HEK293T (cell line): ENCODE results near the gene PHF1.

Source experiments
- CTCF ChIA-PET: fragments of 350-600 bp; formaldehyde crosslinking; extraction: SDS; loops from one replicate; lab custom pipeline; 2021; ENCODE audit warnings: antibody characterized with exemption, inconsistent platforms; lab: Yijun Ruan, JAX
- POLR2A ChIA-PET: fragments of 350-600 bp; formaldehyde crosslinking; extraction: SDS; loops from one replicate; lab custom pipeline; 2020; ENCODE audit warnings: antibody characterized with exemption, inconsistent platforms; lab: Yijun Ruan, JAX
- DNase-seq: peaks from one replicate; pipeline ENCODE4 v3.0.0; 2012; ENCODE audit warnings: mixed read lengths; ENCODE audit errors: extremely low spot score
- ARNT ChIP-seq: fragments of 450-650 bp; IDR thresholded peaks from 2 replicates; pipeline ENCODE4 v1.6.1; 2017; ENCODE audit warnings: mild to moderate bottlenecking
- BHLHE40 ChIP-seq: fragments of 450-650 bp; IDR thresholded peaks from 2 replicates; pipeline ENCODE4 v1.6.1; 2016; ENCODE audit warnings: mild to moderate bottlenecking, moderate library complexity, borderline replicate concordance
- CTBP1 ChIP-seq: fragments of 450-650 bp; IDR thresholded peaks from 2 replicates; pipeline ENCODE4 v1.6.1; 2016; ENCODE audit warnings: borderline replicate concordance
- ELF4 ChIP-seq: fragments of 450-650 bp; IDR thresholded peaks from 2 replicates; pipeline ENCODE4 v1.6.1; 2017; ENCODE audit warnings: antibody characterized with exemption
- FOXA1 ChIP-seq: fragments of 450-650 bp; IDR thresholded peaks from 2 replicates; pipeline ENCODE4 v1.6.1; 2016; ENCODE audit warnings: mild to moderate bottlenecking
- FOXK2 ChIP-seq: fragments of 450-650 bp; IDR thresholded peaks from 2 replicates; pipeline ENCODE4 v1.6.1; 2016; ENCODE audit warnings: mild to moderate bottlenecking
- FOXM1 ChIP-seq: fragments of 450-650 bp; IDR thresholded peaks from 2 replicates; pipeline ENCODE4 v1.6.1; 2017; ENCODE audit warnings: mild to moderate bottlenecking, borderline replicate concordance
- HDGF ChIP-seq: fragments of 450-650 bp; IDR thresholded peaks from 2 replicates; pipeline ENCODE4 v1.6.1; 2017; ENCODE audit warnings: antibody characterized with exemption, borderline replicate concordance
- L3MBTL2 ChIP-seq: fragments of 450-650 bp; conservative IDR thresholded peaks from 2 replicates; pipeline ENCODE4 v1.6.1; 2016; ENCODE audit warnings: mild to moderate bottlenecking
- LEF1 ChIP-seq: fragments of 450-650 bp; IDR thresholded peaks from 2 replicates; pipeline ENCODE4 v1.6.1; 2017; ENCODE audit warnings: mild to moderate bottlenecking, borderline replicate concordance
- NFRKB ChIP-seq: fragments of 450-650 bp; IDR thresholded peaks from 2 replicates; pipeline ENCODE4 v1.6.1; 2016; ENCODE audit warnings: mild to moderate bottlenecking, moderate library complexity
- PKNOX1 ChIP-seq: fragments of 450-650 bp; IDR thresholded peaks from 2 replicates; pipeline ENCODE4 v1.6.1; 2016
- SP1 ChIP-seq: fragments of 450-650 bp; IDR thresholded peaks from 2 replicates; pipeline ENCODE4 v1.6.1; 2017
- SUZ12 ChIP-seq: fragments of 450-650 bp; IDR thresholded peaks from 2 replicates; pipeline ENCODE4 v1.6.1; 2016; ENCODE audit warnings: mild to moderate bottlenecking
- TARDBP ChIP-seq: fragments of 450-650 bp; IDR thresholded peaks from 2 replicates; pipeline ENCODE4 v1.6.1; 2016
- ZNF384 ChIP-seq: fragments of 450-650 bp; IDR thresholded peaks from 2 replicates; pipeline ENCODE4 v1.6.1; 2016

The PHF1 gene

GRCh38 chr6:33455051-33455450 is 44.2 kb downstream of the PHF1 start:
- TF ChIP-seq NFRKB, result no peak
- no peak for TF ChIP-seq ZNF384
- no peak for TF ChIP-seq HDGF
- no peak for TF ChIP-seq CTBP1
- TF ChIP-seq BHLHE40, result no peak
- no peak for TF ChIP-seq FOXA1
- TF ChIP-seq ELF4, result no peak
- no peak for TF ChIP-seq SUZ12
- TF ChIP-seq PKNOX1, result no peak
- TF ChIP-seq L3MBTL2, result no peak
- no peak for TF ChIP-seq SP1
- no peak for TF ChIP-seq FOXK2
- TF ChIP-seq TARDBP, result no peak
- no peak for TF ChIP-seq FOXM1
- TF ChIP-seq LEF1, result no peak
- TF ChIP-seq ARNT, result no peak
- POLR2A ChIA-PET, result interaction anchor here (0.9 to 3.6 kb wide), 16 partner anchors 8 to 256 kb away, joined by 3 to 18 read pairs (median 5); partner anchors contain the start of genes BAK1, CUTA, RPS18 and UQCC2
- CTCF ChIA-PET, result no interaction called here
- DNase-seq, result no peak

- ChIA-PET CTCF (no interaction called here), POLR2A (interaction anchor here (1.0 kb wide), 1 partner anchor 25 kb away, joined by 3 read pairs; no protein-coding TSS in a partner anchor)
- no peak for DNase-seq
- TF ChIP-seq HDGF, result no peak
- TF ChIP-seq BHLHE40, result no peak
- TF ChIP-seq FOXA1, result no peak
- no peak for TF ChIP-seq FOXK2
- no peak for TF ChIP-seq ARNT
- TF ChIP-seq PKNOX1, result no peak
- no peak for TF ChIP-seq CTBP1
- no peak for TF ChIP-seq L3MBTL2
- no peak for TF ChIP-seq ZNF384
- no peak for TF ChIP-seq FOXM1
- TF ChIP-seq SP1, result no peak
- TF ChIP-seq SUZ12, result no peak
- no peak for TF ChIP-seq LEF1
- no peak for TF ChIP-seq NFRKB
- no peak for TF ChIP-seq ELF4
Measured at GRCh38 chr6:33456156-33456555, 45.3 kb downstream of the PHF1 start.

- TF ChIP-seq SP1, result no peak
- TF ChIP-seq ARNT, result no peak
- no peak for TF ChIP-seq ZNF384
- no peak for TF ChIP-seq L3MBTL2
- no peak for TF ChIP-seq FOXM1
- TF ChIP-seq CTBP1, result no peak
- no peak for TF ChIP-seq FOXK2
- no peak for TF ChIP-seq LEF1
- no peak for TF ChIP-seq FOXA1
- no peak for TF ChIP-seq NFRKB
Measured at GRCh38 chr6:33458676-33459075, 47.9 kb downstream of the PHF1 start.

GRCh38 chr6:33459226-33459625 is 48.4 kb downstream of the PHF1 start:
- POLR2A ChIA-PET, result no interaction called here
- CTCF ChIA-PET, result no interaction called here
- TF ChIP-seq ELF4 (no peak), CTBP1 (no peak), FOXK2 (no peak), PKNOX1 (no peak), FOXM1 (no peak), ARNT (no peak), LEF1 (no peak), HDGF (no peak), FOXA1 (no peak), BHLHE40 (no peak), TARDBP (no peak), NFRKB (no peak), SUZ12 (no peak)
- no peak for DNase-seq

More at GRCh38 chr6:33458676-33459075, 47.9 kb downstream of the PHF1 start:
- ChIA-PET POLR2A (no interaction called here), CTCF (no interaction called here)
- no peak for DNase-seq
